H1 (cell line): ENCODE results near the gene DCAF6. TPM values are rescaled to one million over a fixed set of nuclear protein-coding genes. Genes with fewer than 3 reads are reported as not detected.

Experiments
- CTCF ChIA-PET: fragments of 300-600 bp; sonication (Branson Sonifier 250); formaldehyde crosslinking; loops from one replicate; lab custom pipeline; 2021; ENCODE audit not compliant: partially characterized antibody; lab: Charles Lee
- POLR2A ChIA-PET: fragments of 300-600 bp; sonication (Branson Sonifier 250); formaldehyde crosslinking; loops from one replicate; lab custom pipeline; 2021; ENCODE audit warnings: inconsistent platforms; ENCODE audit not compliant: partially characterized antibody; lab: Charles Lee
- DNase-seq, 2 experiments: peaks; one replicate each; pipeline versions ENCODE4 v3.0.0 to v3.0.0-alpha.2; 2010 to 2022; ENCODE audit warnings: low spot score in 2 of 2, low read depth in 1 of 2, mixed read lengths in 1 of 2
- FAIRE-seq: peaks from 2 replicates; lab custom pipeline; 2011; peaks lifted over from hg19 to GRCh38; lab: Jason Lieb, UNC
- H2AFZ ChIP-seq: 2 replicates; pipeline ENCODE4 v1.8.1; 2012; ENCODE audit warnings: low read length, inconsistent platforms
- H2AK5ac ChIP-seq: 2 replicates; pipeline ENCODE4 v1.6.1; 2013; ENCODE audit warnings: low read depth, low read length
- H2BK120ac ChIP-seq: replicated peaks from 2 replicates; pipeline ENCODE3; 2013; ENCODE audit warnings: low read depth, low read length, inconsistent platforms
- H2BK12ac ChIP-seq: 2 replicates; pipeline ENCODE4 v1.6.1; 2013; ENCODE audit warnings: low read depth, low read length
- H2BK15ac ChIP-seq: 2 replicates; pipeline ENCODE4 v1.6.1; 2013; ENCODE audit warnings: low read length
- H2BK20ac ChIP-seq: 2 replicates; pipeline ENCODE4 v1.6.1; 2013; ENCODE audit warnings: low read length
- H2BK5ac ChIP-seq: 2 replicates; pipeline ENCODE4 v1.6.1; 2013; ENCODE audit warnings: low read depth, low read length
- H3K14ac ChIP-seq: 2 replicates; pipeline ENCODE4 v1.6.1; 2013; ENCODE audit warnings: inconsistent platforms; ENCODE audit not compliant: insufficient read length
- H3K18ac ChIP-seq: 2 replicates; pipeline ENCODE4 v1.6.1; 2013; ENCODE audit warnings: low read length; ENCODE audit errors: extremely low read depth
- H3K23ac ChIP-seq: 2 replicates; pipeline ENCODE4 v1.6.1; 2013; ENCODE audit warnings: inconsistent platforms; ENCODE audit not compliant: insufficient read length
- H3K23me2 ChIP-seq: 2 replicates; pipeline ENCODE4 v1.6.1; 2013; ENCODE audit warnings: low read depth, low read length
- H3K27ac ChIP-seq: 2 replicates; pipeline ENCODE4 v1.6.1; 2011; ENCODE audit warnings: low read depth, low read length, inconsistent platforms
- H3K27me3 ChIP-seq, 4 experiments: replicated peaks in 1 of 4; 1 replicate in 1 of 4; 2 replicates in 3 of 4; pipeline versions ENCODE4 v1.6.1 to v1.8.1; 2011 to 2013; ENCODE audit warnings: low read length in 3 of 4, mild to moderate bottlenecking in 3 of 4, inconsistent platforms in 2 of 4, mixed read lengths in 2 of 4, moderate library complexity in 1 of 4; ENCODE audit not compliant: control insufficient read depth in 3 of 4, insufficient read depth in 3 of 4; ENCODE audit errors: extremely low read depth in 1 of 4
- H3K36me3 ChIP-seq, 4 experiments: 2 replicates each; pipeline versions ENCODE4 v1.6.1 to v1.8.1; 2011 to 2013; ENCODE audit warnings: mild to moderate bottlenecking in 4 of 4, low read length in 3 of 4, moderate library complexity in 2 of 4, control low read depth in 1 of 4, inconsistent platforms in 1 of 4; ENCODE audit not compliant: insufficient read depth in 4 of 4, control insufficient read depth in 2 of 4
- H3K4ac ChIP-seq: replicated peaks from 2 replicates; pipeline ENCODE3; 2013; ENCODE audit warnings: low read length, low read depth, mixed read lengths, inconsistent platforms; ENCODE audit not compliant: insufficient read length
- H3K4me1 ChIP-seq, 4 experiments: replicated peaks in 1 of 4; 1 replicate in 1 of 4; 2 replicates in 3 of 4; pipeline versions ENCODE4 v1.6.1 to v1.8.1; 2011 to 2013; ENCODE audit warnings: low read length in 3 of 4, inconsistent platforms in 2 of 4, mixed read lengths in 1 of 4; ENCODE audit not compliant: insufficient read depth in 4 of 4, control insufficient read depth in 3 of 4
- H3K4me2 ChIP-seq, 2 experiments: 2 replicates each; pipeline versions ENCODE4 v1.6.1 to v1.8.1; 2011 to 2013; ENCODE audit warnings: low read depth in 2 of 2, low read length in 2 of 2, control low read depth in 1 of 2, inconsistent platforms in 1 of 2, mild to moderate bottlenecking in 1 of 2; ENCODE audit not compliant: insufficient read depth in 1 of 2
- H3K4me3 ChIP-seq, 4 experiments: fragments of 200-600, 300-600 bp in 1 of 4; sonication (generic), shearing (Covaris generic), sonication (Bioruptor Twin) in 1 of 4; 2 replicates each; pipeline versions ENCODE4 v1.5.1 to v1.8.1; 2011 to 2016; ENCODE audit warnings: low read length in 4 of 4, low read depth in 3 of 4, control low read depth in 2 of 4, inconsistent platforms in 2 of 4, mild to moderate bottlenecking in 2 of 4, mixed read lengths in 1 of 4, moderate library complexity in 1 of 4; ENCODE audit not compliant: insufficient read depth in 2 of 4; ENCODE audit errors: extremely low read depth in 1 of 4
- H3K56ac ChIP-seq: replicated peaks from 2 replicates; pipeline ENCODE3; 2013; ENCODE audit warnings: low read depth, mild to moderate bottlenecking, mixed read lengths, low read length, inconsistent platforms; ENCODE audit not compliant: insufficient read length
- H3K79me1 ChIP-seq: 2 replicates; pipeline ENCODE4 v1.6.1; 2013; ENCODE audit warnings: low read depth, low read length, control low read depth
- H3K79me2 ChIP-seq, 2 experiments: 2 replicates each; pipeline versions ENCODE4 v1.6.1 to v1.8.1; 2012 to 2013; ENCODE audit warnings: low read length in 2 of 2, mild to moderate bottlenecking in 2 of 2, inconsistent platforms in 1 of 2; ENCODE audit not compliant: insufficient read depth in 2 of 2, control insufficient read depth in 1 of 2
- H3K9ac ChIP-seq, 4 experiments: replicated peaks in 1 of 4; 1 replicate in 1 of 4; 2 replicates in 3 of 4; pipeline versions ENCODE4 v1.6.1 to v1.8.1; 2011 to 2013; ENCODE audit warnings: low read depth in 3 of 4, low read length in 3 of 4, control low read depth in 2 of 4, mild to moderate bottlenecking in 2 of 4, moderate library complexity in 2 of 4, inconsistent platforms in 1 of 4; ENCODE audit errors: extremely low read depth in 1 of 4
- H3K9me3 ChIP-seq, 2 experiments: 2 replicates each; pipeline versions ENCODE4 v1.6.1 to v1.8.1; 2012 to 2013; ENCODE audit warnings: mild to moderate bottlenecking in 2 of 2, moderate library complexity in 2 of 2, control low read depth in 1 of 2, inconsistent platforms in 1 of 2, low read depth in 1 of 2, low read length in 1 of 2, mixed read lengths in 1 of 2; ENCODE audit not compliant: insufficient read depth in 2 of 2
- H4K20me1 ChIP-seq, 2 experiments: replicated peaks in 1 of 2; 2 replicates each; pipeline versions ENCODE3 to v1.8.1; 2011 to 2013; ENCODE audit warnings: inconsistent platforms in 2 of 2, low read length in 2 of 2, mild to moderate bottlenecking in 1 of 2; ENCODE audit not compliant: insufficient read depth in 2 of 2, control insufficient read depth in 1 of 2
- H4K5ac ChIP-seq: 2 replicates; pipeline ENCODE4 v1.6.1; 2013; ENCODE audit warnings: low read length, low read depth, mixed read lengths, inconsistent platforms; ENCODE audit not compliant: insufficient read length
- H4K8ac ChIP-seq: 2 replicates; pipeline ENCODE4 v1.8.0; 2013; ENCODE audit warnings: mild to moderate bottlenecking, moderate library complexity, low read length, inconsistent platforms; ENCODE audit not compliant: insufficient read depth; ENCODE audit errors: extremely low read depth
- H4K91ac ChIP-seq: replicated peaks from 2 replicates; pipeline ENCODE3; 2013; ENCODE audit warnings: low read length, mixed read lengths, inconsistent platforms; ENCODE audit not compliant: insufficient read length
- BCL11A ChIP-seq, 2 experiments: IDR thresholded peaks; one replicate each; pipeline ENCODE4 v1.6.1; 2011; ENCODE audit warnings: low read depth in 2 of 2, low read length in 2 of 2, mild to moderate bottlenecking in 2 of 2
- CBX8 ChIP-seq: fragments of 300-800, 300-1000 bp; sonication (generic); IDR thresholded peaks from 2 replicates; pipeline ENCODE4 v1.7.1; 2016; ENCODE audit warnings: low read depth, low read length, borderline replicate concordance
- CEBPB ChIP-seq: IDR thresholded peaks from 2 replicates; pipeline ENCODE4 v1.6.1; 2012; ENCODE audit warnings: low read depth, low read length
- EGR1 ChIP-seq: IDR thresholded peaks from 2 replicates; pipeline ENCODE4 v1.6.1; 2011; ENCODE audit warnings: low read depth, low read length, borderline replicate concordance
- GTF2F1 ChIP-seq: IDR thresholded peaks from 2 replicates; pipeline ENCODE4 v1.6.1; 2012; ENCODE audit warnings: low read depth, low read length, improper control_type of control experiment, borderline replicate concordance
- HDAC6 ChIP-seq: IDR thresholded peaks from one replicate; pipeline ENCODE4 v1.7.1; 2012; ENCODE audit warnings: low read depth, mild to moderate bottlenecking, inconsistent platforms, low read length, moderate library complexity
- KDM1A ChIP-seq: fragments of 200-600, 300-600 bp; sonication (generic); IDR thresholded peaks from 2 replicates; pipeline ENCODE4 v1.7.1; 2016; ENCODE audit warnings: mild to moderate bottlenecking, low read length, borderline replicate concordance
- POU5F1 ChIP-seq: IDR thresholded peaks from 2 replicates; pipeline ENCODE4 v1.6.1; 2011; ENCODE audit warnings: low read depth, mild to moderate bottlenecking, low read length, moderate library complexity
- RFX5 ChIP-seq: IDR thresholded peaks from 2 replicates; pipeline ENCODE4 v1.6.1; 2011; ENCODE audit warnings: low read depth, low read length, improper control_type of control experiment, borderline replicate concordance
- RXRA ChIP-seq: IDR thresholded peaks from 2 replicates; pipeline ENCODE4 v1.6.1; 2011; ENCODE audit warnings: low read depth, mild to moderate bottlenecking, low read length, moderate library complexity; ENCODE audit not compliant: insufficient read depth
- SRF ChIP-seq: IDR thresholded peaks from 2 replicates; pipeline ENCODE4 v1.6.1; 2011; ENCODE audit warnings: mild to moderate bottlenecking, low read depth, low read length, moderate library complexity
- TAF7 ChIP-seq: optimal IDR thresholded peaks from 2 replicates; pipeline ENCODE3; 2011; ENCODE audit warnings: low read depth, mild to moderate bottlenecking, inconsistent platforms, low read length, moderate library complexity, borderline replicate concordance
- whole genome bisulfite sequencing, 2 experiments: shearing (Covaris generic) in 1 of 2; methylation state at CpG; one replicate each; pipeline versions ENCODE4 v1.1.6 to v1.1.7; 2013 to 2015; ENCODE audit warnings: low lambda C conversion rate in 2 of 2, mixed read lengths in 2 of 2, inconsistent platforms in 1 of 2, low coverage in 1 of 2, missing lambda C conversion rate in 1 of 2; ENCODE audit not compliant: insufficient replicate concordance in 2 of 2, insufficient coverage in 1 of 2, insufficient read length in 1 of 2; ENCODE audit errors: extremely low coverage in 1 of 2, missing lambda C conversion rate in 1 of 2; 5-methylcytosine and 5-hydroxymethylcytosine counted together
- polyA plus RNA-seq, 7 experiments: library from polyadenylated mRNA; depleted of rRNA in 3 of 7; stranded (reverse) in 5 of 7; unstranded in 2 of 7; fragments of >200 nt in 5 of 7; fragments of 200-250 nt in 2 of 7; gene quantifications; 1 replicate in 5 of 7; 2 replicates in 1 of 7; 4 replicates in 1 of 7; pipeline versions ENCODE4 v1.2.1 to v1.2.3, GENCODE V29; 2011 to 2013; ENCODE audit warnings: missing spikeins in 2 of 7, mixed read lengths in 2 of 7
- total RNA-seq: library from RNA; stranded (reverse); fragmentation: NEBNext Ultra II Directional; extraction: Animal tissue kit (Norgen Biotek cat#: 25700); gene quantifications from 2 replicates; pipeline ENCODE4 v1.2.1, GENCODE V29; 2021

Gene DCAF6
- total and polyA plus RNA-seq, 2 of the 8 experiments (the other 6 are each of a cell fraction or from before 2014, with no cell fraction given) = 12.3 to 17.4 TPM

DNA sequence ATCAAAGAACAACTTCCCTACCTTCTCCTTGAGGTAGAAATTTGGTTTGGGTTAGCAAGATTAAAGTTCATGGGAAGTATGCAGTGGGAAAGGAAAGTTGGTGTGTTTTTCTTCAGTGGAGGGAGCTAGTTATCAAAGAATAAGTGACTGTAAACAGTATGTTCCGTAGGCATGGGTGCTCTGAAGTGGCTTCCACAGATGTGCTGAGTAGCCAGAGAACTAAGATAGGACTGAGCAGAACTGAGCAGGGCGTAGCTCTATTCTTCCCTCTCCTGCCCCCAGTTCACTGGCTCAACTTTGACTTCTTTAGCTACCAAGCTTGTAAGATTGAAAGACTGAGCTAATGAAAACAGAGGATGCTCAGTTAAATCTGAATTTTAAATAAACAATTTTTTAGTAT, 26.0 kb upstream of the DCAF6 start:
- no peak for DNase-seq
- H3K79me2 ChIP-seq = no peaks in the 10 kb centered on the region
- H3K23me2 ChIP-seq = no peaks in the 10 kb centered on the region
- no peaks in the 10 kb centered on the region for H4K20me1 ChIP-seq
- H2BK12ac ChIP-seq = no peak overlapping the region
- H3K56ac ChIP-seq = no peak overlapping the region
- H4K5ac ChIP-seq = no peak overlapping the region
- H3K4me2 ChIP-seq = no peak overlapping the region
- no peak for FAIRE-seq
- H3K4me3 ChIP-seq = no peak overlapping the region
- TF ChIP-seq BCL11A (IDR thresholded peaks at IDR 0.05; ENCODE audit: low read depth in 2 of 2, low read length in 2 of 2) (no peak), RXRA (no peak), EGR1 (no peak), RFX5 (no peak), CEBPB (no peak), POU5F1 (no peak), SRF (no peak), CBX8 (no peak), TAF7 (no peak), KDM1A (no peak), GTF2F1 (no peak), HDAC6 (no peak)
- H3K4me1 ChIP-seq = peaks cover 0 to under 1% (median 0%) of the 10 kb centered on the region in 4 experiments; a peak in 1 of 7 replicates
- no peak overlapping the region for H2AFZ ChIP-seq
- 93% methylated on average over 2 of the region's 2 CpGs; no CpG with 5 or more reads in 1 of the 2 experiments for whole genome bisulfite sequencing, 2 experiments
- H2AK5ac ChIP-seq = 0 out of 2 replicates have a peak overlapping the region, but pooled peaks have one; percentile 18
- no peak overlapping the region for H4K8ac ChIP-seq
- no peak overlapping the region for H3K18ac ChIP-seq
- no peak overlapping the region for H3K27ac ChIP-seq
- H3K27me3 ChIP-seq = no peaks in the 10 kb centered on the region
- ChIA-PET CTCF (no interaction called here), POLR2A (interaction anchor here (0.6 kb wide), 1 partner anchor 133 kb away, joined by 4 read pairs; no protein-coding TSS in a partner anchor)
- no peaks in the 10 kb centered on the region for H3K79me1 ChIP-seq
- no peaks in the 10 kb centered on the region; a peak in 1 of 8 replicates for H3K36me3 ChIP-seq
- H3K9me3 ChIP-seq = peaks cover 13 to 17% of the 10 kb centered on the region in 2 experiments
- no peak overlapping the region for H3K9ac ChIP-seq
- no peak overlapping the region for H2BK15ac ChIP-seq
- no peak overlapping the region for H2BK5ac ChIP-seq
- H3K23ac ChIP-seq = no peak overlapping the region
- no peak overlapping the region for H4K91ac ChIP-seq
- no peak overlapping the region for H2BK120ac ChIP-seq
- H2BK20ac ChIP-seq = no peak overlapping the region
- no peak overlapping the region for H3K4ac ChIP-seq
- no peak overlapping the region for H3K14ac ChIP-seq
